GM23248 (cell line): ENCODE measurements around the gene CCDC77.

Experiments
- EZH2 ChIP-seq: fragments of 200-600 bp; sonication (generic); IDR thresholded peaks from 2 replicates; pipeline ENCODE4 v1.6.1; 2018; ENCODE audit warnings: antibody characterized with exemption, mild to moderate bottlenecking; ENCODE audit not compliant: insufficient read depth, poor library complexity, severe bottlenecking
- EZH2phosphoT487 ChIP-seq: fragments of 200-600 bp; sonication (generic); IDR thresholded peaks from 2 replicates; pipeline ENCODE4 v1.6.1; 2018; ENCODE audit warnings: antibody characterized with exemption, moderate library complexity, mild to moderate bottlenecking, low read depth; ENCODE audit not compliant: insufficient read depth

DNA sequence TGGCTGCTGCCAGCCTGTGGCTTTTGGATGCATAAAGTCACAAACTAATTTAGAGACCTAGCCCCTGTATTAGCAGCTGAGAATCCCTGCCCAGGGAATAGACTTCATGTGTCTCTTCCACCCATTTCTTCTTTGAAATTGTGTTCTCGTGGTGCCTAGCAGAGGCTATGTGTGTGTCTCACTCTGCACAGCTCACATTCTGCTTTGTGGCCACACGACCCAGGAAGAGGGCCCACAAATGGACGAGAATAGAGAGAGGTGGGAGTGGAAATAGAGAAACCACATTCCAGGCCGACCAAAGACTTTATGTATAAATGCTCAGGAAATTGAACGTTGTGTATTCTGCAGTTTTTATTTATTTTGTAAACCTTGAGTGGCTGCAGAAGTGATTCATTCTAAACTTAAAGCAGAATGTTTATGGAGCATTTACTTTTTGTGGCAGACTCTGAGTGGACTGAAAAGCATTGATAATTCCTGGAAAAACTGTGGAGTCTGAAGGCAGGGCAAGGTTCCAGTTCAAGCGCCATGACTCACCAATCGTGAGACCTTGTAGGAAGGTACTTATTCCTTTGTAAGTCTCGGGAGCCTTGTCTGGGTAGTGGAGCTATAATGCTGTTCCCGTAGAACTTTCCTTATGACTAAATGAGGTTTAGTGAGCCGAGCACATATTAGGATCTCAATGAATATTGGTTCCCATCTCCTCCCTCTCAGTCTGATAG is 67.4 kb downstream of the CCDC77 start:
- TF ChIP-seq EZH2 (no peak), EZH2phosphoT487 (no peak)
